Measurements from ENCODE around the gene SIRT1.
A peak's percentile ranks its signal among the peaks of the same experiment; 100 is the strongest.
"Not testable (repeated sequence)": the region's sequence is repeated elsewhere in the genome, so short reads cannot be mapped to it uniquely, and the experiment has no call there.

Gene SIRT1

DNA sequence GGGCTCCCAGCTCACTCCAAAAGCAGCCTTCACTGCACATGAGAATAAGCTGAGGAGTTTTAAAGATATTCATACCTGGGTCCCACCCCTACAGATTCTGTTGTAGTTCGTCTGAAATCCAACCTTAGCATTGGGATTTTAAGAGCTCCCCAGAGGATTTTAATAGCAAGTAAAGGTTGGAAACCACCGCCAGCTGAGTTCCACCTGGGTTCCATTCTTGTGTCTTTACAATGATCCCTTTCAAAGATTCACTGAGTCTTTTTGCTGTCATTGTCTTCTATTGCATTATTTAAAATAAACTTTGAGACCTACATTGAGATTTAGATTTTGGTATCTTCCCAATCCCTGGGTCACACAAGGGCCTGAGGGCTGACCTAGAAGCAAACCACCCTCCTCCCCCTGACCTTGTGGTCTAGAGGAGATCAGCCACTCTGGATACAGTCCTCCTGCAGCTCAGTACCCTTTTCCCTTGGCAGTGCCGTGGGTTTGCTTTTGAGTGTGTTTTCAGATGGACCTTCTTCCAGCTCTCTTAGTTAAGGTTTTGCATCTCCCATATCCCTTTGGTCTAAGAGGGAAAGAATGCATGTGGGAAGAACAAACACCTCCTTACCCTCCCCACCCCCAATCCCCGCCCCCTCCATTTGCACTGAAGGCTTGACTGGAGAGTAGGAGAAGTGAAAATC lies 22.6 kb upstream of the SIRT1 start:
- Histone ChIP-seq H3K27me3 (ENCODE audit: insufficient read depth, insufficient read length) (no peaks in the 10 kb centered on the region), H3K36me3 (ENCODE audit: insufficient read depth, insufficient read length, low read length) (no peaks in the 10 kb centered on the region), H3K4me3 (ENCODE audit: insufficient read length, low read depth) (no peak overlapping the region), H3K4me1 (ENCODE audit: insufficient read depth, insufficient read length) (no peaks in the 10 kb centered on the region), H3K9me3 (ENCODE audit: insufficient read depth, low read length) (no peaks in the 10 kb centered on the region), H3K9ac (ENCODE audit: insufficient read length, low read depth) (no peak overlapping the region)
- TF ChIP-seq ZNF274 (IDR thresholded peaks at IDR 0.05; ENCODE audit: low read depth, low read length) (no peak), YY1 (IDR thresholded peaks at IDR 0.05; ENCODE audit: insufficient read depth, insufficient read length) (no peak), SUZ12 (IDR thresholded peaks at IDR 0.05; ENCODE audit: extremely low read depth, insufficient read depth, insufficient read length) (no peak)
- DNase-seq (ENCODE audit: low read depth, low spot score) = peak; percentile 57

DNA sequence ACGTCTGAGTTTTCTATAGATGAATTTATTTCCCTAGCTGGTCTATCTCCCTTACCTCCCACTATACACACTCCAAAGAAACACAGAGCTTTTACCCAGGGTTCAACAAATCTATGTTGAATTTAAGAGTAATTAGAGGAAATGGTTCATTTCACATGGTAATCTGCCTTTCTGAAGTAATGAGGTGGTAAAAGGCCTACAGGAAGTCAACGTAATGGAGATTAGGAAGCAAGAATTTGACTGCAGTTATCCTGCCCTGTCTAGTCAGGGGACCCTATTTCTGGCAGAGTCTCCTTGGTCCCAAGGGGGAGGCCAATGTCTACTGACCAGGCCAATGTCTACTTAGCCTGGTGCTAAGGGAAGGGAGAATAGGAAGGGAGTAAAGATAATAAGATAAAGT lies 21.4 kb upstream of the SIRT1 start:
- H3K9ac ChIP-seq (ENCODE audit: insufficient read length, low read depth) = no peak overlapping the region

DNA sequence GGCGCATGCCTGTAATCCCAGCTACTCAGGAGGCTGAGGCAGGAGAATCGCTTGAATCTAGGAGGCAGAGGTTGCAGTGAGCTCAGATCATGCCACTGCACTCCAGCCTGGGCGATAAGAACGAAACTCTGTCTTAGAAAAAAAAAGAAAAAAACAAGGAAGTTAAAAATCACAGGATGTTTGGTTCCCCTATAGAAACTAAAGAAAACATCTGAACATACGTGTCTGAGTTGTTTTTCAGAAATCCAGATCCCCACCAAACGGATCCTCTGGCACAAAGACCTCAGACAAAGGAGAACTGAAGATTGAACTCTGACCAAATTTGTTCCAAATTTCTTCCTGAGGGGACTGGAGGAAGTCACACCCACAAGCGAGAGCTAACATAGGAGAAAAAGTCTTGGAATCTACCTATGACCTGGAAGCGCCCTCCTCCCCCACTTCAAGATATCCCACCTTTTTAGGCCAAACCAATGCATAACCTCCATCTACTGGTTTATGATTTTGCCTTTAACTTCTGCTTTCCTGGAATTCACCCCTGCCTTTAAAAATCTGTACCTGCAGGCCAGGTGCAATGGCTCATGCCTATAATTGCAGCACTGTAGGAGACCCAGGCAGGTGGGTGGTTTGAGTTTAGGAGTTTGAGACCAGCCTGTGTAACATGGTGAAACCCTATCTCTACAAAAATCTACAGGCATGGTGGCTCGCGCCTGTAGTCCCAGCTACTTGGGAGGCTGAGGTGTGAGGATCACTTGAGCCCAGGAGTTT lies 19.7 kb upstream of the SIRT1 start:
- TF ChIP-seq YY1 (IDR thresholded peaks at IDR 0.05; ENCODE audit: insufficient read depth, insufficient read length) = no peak
- TF ChIP-seq SUZ12 (IDR thresholded peaks at IDR 0.05; ENCODE audit: extremely low read depth, insufficient read depth, insufficient read length) = no peak
- TF ChIP-seq ZNF274 (IDR thresholded peaks at IDR 0.05; ENCODE audit: low read depth, low read length) = no peak
- H3K9ac ChIP-seq (ENCODE audit: insufficient read length, low read depth) = no peak overlapping the region
- H3K9me3 ChIP-seq (ENCODE audit: insufficient read depth, low read length) = no peaks in the 10 kb centered on the region
- H3K27me3 ChIP-seq (ENCODE audit: insufficient read depth, insufficient read length) = no peaks in the 10 kb centered on the region
- no peak for DNase-seq (ENCODE audit: low read depth, low spot score)
- no peak overlapping the region for H3K4me3 ChIP-seq (ENCODE audit: insufficient read length, low read depth)
- no peaks in the 10 kb centered on the region for H3K36me3 ChIP-seq (ENCODE audit: insufficient read depth, insufficient read length, low read length)
- no peaks in the 10 kb centered on the region for H3K4me1 ChIP-seq (ENCODE audit: insufficient read depth, insufficient read length)

More for the DNA sequence above, 21.4 kb upstream of the SIRT1 start:
- no peaks in the 10 kb centered on the region for H3K4me1 ChIP-seq (ENCODE audit: insufficient read depth, insufficient read length)
- DNase-seq (ENCODE audit: low read depth, low spot score) = no peak
- H3K9me3 ChIP-seq (ENCODE audit: insufficient read depth, low read length) = no peaks in the 10 kb centered on the region
- no peak overlapping the region for H3K4me3 ChIP-seq (ENCODE audit: insufficient read length, low read depth)
- no peaks in the 10 kb centered on the region for H3K36me3 ChIP-seq (ENCODE audit: insufficient read depth, insufficient read length, low read length)
- H3K27me3 ChIP-seq (ENCODE audit: insufficient read depth, insufficient read length) = no peaks in the 10 kb centered on the region
- TF ChIP-seq YY1 (IDR thresholded peaks at IDR 0.05; ENCODE audit: insufficient read depth, insufficient read length) (no peak), ZNF274 (IDR thresholded peaks at IDR 0.05; ENCODE audit: low read depth, low read length) (no peak), SUZ12 (IDR thresholded peaks at IDR 0.05; ENCODE audit: extremely low read depth, insufficient read depth, insufficient read length) (no peak)

DNA sequence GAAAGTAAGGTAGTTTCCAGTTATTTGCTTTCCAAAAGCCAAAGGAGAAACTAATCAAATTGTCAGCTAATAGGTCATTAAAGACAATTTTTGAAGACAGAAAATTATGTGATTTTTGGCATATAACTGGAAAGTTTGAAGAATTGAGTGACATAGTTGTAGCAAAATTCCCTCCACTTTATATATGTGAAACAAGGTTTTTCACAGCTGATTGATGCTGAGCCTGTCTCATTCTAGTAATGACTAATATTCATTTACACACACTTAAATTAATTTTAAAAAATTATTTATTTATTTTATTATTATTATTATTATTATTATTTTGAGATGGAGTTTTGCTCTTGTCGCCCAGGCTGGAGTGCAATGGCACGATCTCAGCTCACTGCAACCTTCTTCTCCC lies 16.3 kb upstream of the SIRT1 start:
- Histone ChIP-seq H3K4me3 (ENCODE audit: insufficient read length, low read depth) (no peak overlapping the region), H3K27me3 (ENCODE audit: insufficient read depth, insufficient read length) (no peaks in the 10 kb centered on the region), H3K36me3 (ENCODE audit: insufficient read depth, insufficient read length, low read length) (no peaks in the 10 kb centered on the region), H3K9ac (ENCODE audit: insufficient read length, low read depth) (no peak overlapping the region), H3K9me3 (ENCODE audit: insufficient read depth, low read length) (no peaks in the 10 kb centered on the region), H3K4me1 (ENCODE audit: insufficient read depth, insufficient read length) (no peaks in the 10 kb centered on the region)
- DNase-seq (ENCODE audit: low read depth, low spot score) = no peak
- no peak for TF ChIP-seq YY1 (IDR thresholded peaks at IDR 0.05; ENCODE audit: insufficient read depth, insufficient read length)
- TF ChIP-seq ZNF274 (IDR thresholded peaks at IDR 0.05; ENCODE audit: low read depth, low read length) = no peak
- TF ChIP-seq SUZ12 (IDR thresholded peaks at IDR 0.05; ENCODE audit: extremely low read depth, insufficient read depth, insufficient read length) = no peak

DNA sequence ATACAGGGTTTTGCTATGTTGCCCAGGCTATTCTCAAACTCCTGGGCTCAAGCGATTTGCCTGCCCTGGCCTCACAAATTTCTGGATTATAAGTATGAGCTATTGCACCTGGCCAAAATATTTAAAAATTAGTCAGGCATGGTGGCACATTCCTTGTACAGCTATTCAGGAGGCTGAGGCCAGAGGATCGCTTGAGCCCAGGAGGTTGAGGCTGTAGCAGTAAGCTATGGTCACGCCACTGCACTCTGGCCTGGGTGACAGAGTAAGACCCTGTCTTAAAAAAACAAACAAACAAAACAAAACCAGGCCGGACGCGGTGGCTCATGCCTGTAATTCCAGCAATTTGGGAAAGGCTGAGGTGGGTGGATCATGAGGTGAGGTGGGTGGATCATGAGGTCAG lies 14.5 kb upstream of the SIRT1 start:
- TF ChIP-seq ZNF274 (IDR thresholded peaks at IDR 0.05; ENCODE audit: low read depth, low read length) = no peak
- no peak for DNase-seq (ENCODE audit: low read depth, low spot score)
- no peaks in the 10 kb centered on the region for H3K36me3 ChIP-seq (ENCODE audit: insufficient read depth, insufficient read length, low read length)
- no peaks in the 10 kb centered on the region for H3K4me1 ChIP-seq (ENCODE audit: insufficient read depth, insufficient read length)
- no peaks in the 10 kb centered on the region for H3K27me3 ChIP-seq (ENCODE audit: insufficient read depth, insufficient read length)
- no peaks in the 10 kb centered on the region for H3K9me3 ChIP-seq (ENCODE audit: insufficient read depth, low read length)
- H3K9ac ChIP-seq (ENCODE audit: insufficient read length, low read depth) = no peak overlapping the region
- no peak overlapping the region for H3K4me3 ChIP-seq (ENCODE audit: insufficient read length, low read depth)

DNA sequence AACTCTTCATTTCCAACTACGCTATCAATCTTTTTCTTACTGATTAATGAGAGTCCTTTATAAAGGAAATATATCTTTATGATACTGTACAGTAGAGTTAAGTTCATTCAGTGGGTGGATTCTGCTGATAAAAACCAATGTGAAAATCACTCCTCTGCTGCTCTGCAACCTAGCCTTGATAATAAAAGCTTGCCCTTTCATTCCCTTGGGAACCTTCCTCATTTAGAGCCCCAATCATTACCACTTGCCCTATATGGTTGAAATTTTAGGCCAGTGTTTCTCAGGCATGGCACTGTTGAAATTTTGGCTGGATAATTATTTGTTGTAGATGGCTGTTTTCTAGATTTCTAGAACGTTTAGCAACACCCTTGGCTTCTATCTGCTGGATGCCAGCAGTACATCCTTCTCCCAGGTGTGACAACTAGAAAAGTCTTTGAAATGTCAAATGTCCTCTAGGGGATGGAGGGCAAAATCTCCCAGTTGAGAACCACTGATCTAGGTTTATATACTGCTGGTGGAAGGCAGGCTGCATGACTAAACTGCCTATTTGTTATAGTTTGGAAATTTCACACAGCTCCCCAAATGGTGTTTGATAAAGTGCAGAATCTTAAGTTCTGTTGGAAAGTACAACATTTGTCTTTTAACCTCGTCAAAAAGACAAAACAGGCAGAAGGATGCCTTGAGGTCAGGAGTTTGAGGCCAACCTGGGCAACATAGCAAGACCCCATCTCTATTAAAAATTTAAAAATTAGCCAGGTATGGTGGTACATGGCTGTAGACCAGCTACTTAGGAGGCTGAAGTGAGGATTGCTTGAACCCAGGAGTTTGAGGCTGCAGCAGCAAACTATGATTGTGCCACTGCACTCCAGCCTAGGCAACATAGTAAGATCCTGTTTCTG lies 8.9 kb upstream of the SIRT1 start:
- no peak for DNase-seq (ENCODE audit: low read depth, low spot score)
- Histone ChIP-seq H3K4me1 (ENCODE audit: insufficient read depth, insufficient read length) (no peaks in the 10 kb centered on the region), H3K27me3 (ENCODE audit: insufficient read depth, insufficient read length) (no peaks in the 10 kb centered on the region), H3K9ac (ENCODE audit: insufficient read length, low read depth) (no peak overlapping the region), H3K4me3 (ENCODE audit: insufficient read length, low read depth) (no peak overlapping the region), H3K9me3 (ENCODE audit: insufficient read depth, low read length) (no peaks in the 10 kb centered on the region), H3K36me3 (ENCODE audit: insufficient read depth, insufficient read length, low read length) (no peaks in the 10 kb centered on the region)
- no peak for TF ChIP-seq ZNF274 (IDR thresholded peaks at IDR 0.05; ENCODE audit: low read depth, low read length)
- no peak for TF ChIP-seq SUZ12 (IDR thresholded peaks at IDR 0.05; ENCODE audit: extremely low read depth, insufficient read depth, insufficient read length)
- TF ChIP-seq YY1 (IDR thresholded peaks at IDR 0.05; ENCODE audit: insufficient read depth, insufficient read length) = no peak

DNA sequence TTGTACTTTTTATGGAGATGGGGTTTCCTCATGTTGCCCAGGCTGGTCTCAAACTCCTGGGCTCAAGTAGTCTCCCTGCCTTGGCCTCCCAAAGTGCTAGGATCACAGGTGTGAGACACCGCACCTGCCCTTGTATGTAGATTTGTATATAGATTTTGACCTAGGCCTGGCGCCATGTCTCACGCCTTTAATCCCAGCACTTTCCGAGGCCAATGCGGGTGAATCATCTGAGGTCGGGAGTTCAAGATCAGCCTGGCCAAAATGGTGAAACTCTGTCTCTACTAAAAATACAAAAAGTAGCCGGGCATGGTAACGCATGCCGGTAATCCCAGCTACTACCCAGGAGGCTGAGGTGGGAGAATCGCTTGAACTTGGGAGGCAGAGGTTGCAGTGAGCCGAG lies 7.0 kb upstream of the SIRT1 start:
- H3K4me1 ChIP-seq (ENCODE audit: insufficient read depth, insufficient read length); H3K9ac ChIP-seq (ENCODE audit: insufficient read length, low read depth); DNase-seq (ENCODE audit: low read depth, low spot score); H3K9me3 ChIP-seq (ENCODE audit: insufficient read depth, low read length); H3K4me3 ChIP-seq (ENCODE audit: insufficient read length, low read depth); H3K27me3 ChIP-seq (ENCODE audit: insufficient read depth, insufficient read length); H3K36me3 ChIP-seq (ENCODE audit: insufficient read depth, insufficient read length, low read length): not testable (repeated sequence)

Measured in NT2/D1 (cell line).